Effector memory CD8-positive, alpha-beta T cell (primary cell): ENCODE results near the gene SIAH3.

ENCODE experiments used
- ATAC-seq: fragments of 150-1000 bp; cut with Tn5 transposase; replicated peaks from 2 replicates; pipeline ENCODE4 v1.10.0; 2021; ENCODE audit warnings: mild to moderate bottlenecking, moderate library complexity
- DNase-seq, 3 experiments: peaks; one replicate each; pipeline ENCODE4 v3.0.0; 2021
- H3K27ac Mint-ChIP-seq, 2 donors: one replicate each; pipeline ENCODE4 v1.8.0; 2022; ENCODE audit warnings: mild to moderate bottlenecking in 2 of 2, mixed read lengths in 2 of 2, moderate library complexity in 2 of 2
- H3K27me3 Mint-ChIP-seq, 2 donors: one replicate each; pipeline ENCODE4 v1.8.0; 2022; ENCODE audit warnings: mixed read lengths in 2 of 2
- H3K36me3 Mint-ChIP-seq: one replicate; pipeline ENCODE4 v1.8.0; 2022; ENCODE audit warnings: mild to moderate bottlenecking, moderate library complexity, mixed read lengths; ENCODE audit not compliant: insufficient read depth
- H3K4me1 Mint-ChIP-seq, 2 donors: one replicate each; pipeline ENCODE4 v1.8.0; 2022; ENCODE audit warnings: low read depth in 2 of 2, mixed read lengths in 2 of 2
- H3K4me3 Mint-ChIP-seq, 2 donors: one replicate each; pipeline ENCODE4 v1.8.0; 2022; ENCODE audit warnings: mild to moderate bottlenecking in 2 of 2, mixed read lengths in 2 of 2, moderate library complexity in 2 of 2
- H3K9me3 Mint-ChIP-seq, 2 donors: one replicate each; pipeline ENCODE4 v1.8.0; 2022; ENCODE audit warnings: mixed read lengths in 2 of 2

Gene SIAH3

GRCh38 chr13:45826731-45827130, 24.8 kb downstream of the SIAH3 start:
- Mint-ChIP-seq H3K4me1 (no peaks in the 10 kb centered on the region), H3K36me3 (no peaks in the 10 kb centered on the region), H3K27me3 (peaks cover 6 to 24% of the 10 kb centered on the region in 2 donors), H3K27ac (no peak overlapping the region), H3K9me3 (no peaks in the 10 kb centered on the region), H3K4me3 (no peak overlapping the region)
- DNase-seq (no peak), ATAC-seq (no peak)

DNA sequence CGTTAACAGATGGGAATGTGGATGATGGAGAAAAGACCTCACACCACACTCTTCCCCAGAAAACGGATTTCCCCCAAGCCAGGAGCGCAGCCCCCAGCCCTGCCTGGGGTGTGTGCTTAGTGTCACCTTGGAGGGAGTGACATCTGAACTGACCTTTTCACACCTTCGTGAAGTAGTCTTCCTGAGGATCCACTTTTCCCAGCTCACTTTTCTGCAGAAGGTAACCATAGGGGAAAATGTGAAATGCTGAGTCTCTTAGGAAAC, 26.2 kb downstream of the SIAH3 start:
- H3K4me1 Mint-ChIP-seq = no peaks in the 10 kb centered on the region
- H3K4me3 Mint-ChIP-seq = no peak overlapping the region
- H3K36me3 Mint-ChIP-seq = no peaks in the 10 kb centered on the region
- H3K27ac Mint-ChIP-seq = no peak overlapping the region
- DNase-seq (no peak), ATAC-seq (no peak)
- peaks cover 0 to 20% of the 10 kb centered on the region in 2 donors for H3K27me3 Mint-ChIP-seq
- H3K9me3 Mint-ChIP-seq = no peaks in the 10 kb centered on the region

DNA sequence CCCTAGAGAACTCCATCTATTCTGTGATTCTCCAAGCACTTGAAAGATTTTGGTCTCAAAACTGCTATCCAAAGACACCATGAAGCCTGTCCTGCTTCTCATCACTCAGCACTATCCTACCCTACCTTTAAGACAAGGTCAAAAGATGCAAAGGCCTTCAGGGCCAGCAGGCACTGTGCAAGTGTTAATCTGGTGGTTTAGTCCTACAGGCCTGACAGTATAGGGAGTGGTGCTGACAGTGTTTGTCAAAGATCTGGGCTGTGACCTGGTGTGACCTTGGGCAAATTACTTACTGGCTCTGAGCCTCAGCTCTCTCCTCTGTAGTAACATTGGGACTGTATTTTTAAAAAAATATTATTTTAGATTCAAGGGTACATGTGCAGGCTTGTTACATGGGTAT, 28.0 kb downstream of the SIAH3 start:
- Mint-ChIP-seq H3K36me3 (no peaks in the 10 kb centered on the region), H3K27ac (no peak overlapping the region), H3K4me1 (no peaks in the 10 kb centered on the region), H3K9me3 (no peaks in the 10 kb centered on the region), H3K27me3 (peaks cover 5 to 14% of the 10 kb centered on the region in 2 donors), H3K4me3 (no peak overlapping the region)
- no peak for DNase-seq
- no peak for ATAC-seq

DNA sequence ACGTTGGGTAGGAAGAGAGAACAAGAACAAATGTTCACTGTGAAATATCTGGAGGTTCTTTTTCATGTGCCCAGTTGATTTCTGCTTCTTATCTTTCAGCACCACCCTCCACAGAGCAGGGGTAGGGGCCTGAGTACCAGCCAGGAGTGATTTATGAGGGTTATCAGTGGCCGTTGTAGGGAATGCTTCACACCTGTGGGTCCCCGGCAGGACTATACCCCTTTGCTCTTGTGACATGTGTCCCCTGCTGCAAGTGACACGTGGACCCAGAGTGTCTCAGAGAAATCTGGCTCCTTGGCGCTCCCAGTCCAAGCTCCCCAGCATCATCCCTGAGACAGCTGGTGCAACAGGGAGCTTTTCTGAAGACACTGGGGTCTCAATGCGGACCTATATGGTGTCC, 29.7 kb downstream of the SIAH3 start:
- Mint-ChIP-seq H3K4me1 (no peaks in the 10 kb centered on the region), H3K4me3 (no peak overlapping the region), H3K27me3 (peaks cover 5 to 14% of the 10 kb centered on the region in 2 donors), H3K27ac (no peak overlapping the region), H3K36me3 (no peaks in the 10 kb centered on the region), H3K9me3 (no peaks in the 10 kb centered on the region)
- ATAC-seq = no peak
- no peak for DNase-seq

DNA sequence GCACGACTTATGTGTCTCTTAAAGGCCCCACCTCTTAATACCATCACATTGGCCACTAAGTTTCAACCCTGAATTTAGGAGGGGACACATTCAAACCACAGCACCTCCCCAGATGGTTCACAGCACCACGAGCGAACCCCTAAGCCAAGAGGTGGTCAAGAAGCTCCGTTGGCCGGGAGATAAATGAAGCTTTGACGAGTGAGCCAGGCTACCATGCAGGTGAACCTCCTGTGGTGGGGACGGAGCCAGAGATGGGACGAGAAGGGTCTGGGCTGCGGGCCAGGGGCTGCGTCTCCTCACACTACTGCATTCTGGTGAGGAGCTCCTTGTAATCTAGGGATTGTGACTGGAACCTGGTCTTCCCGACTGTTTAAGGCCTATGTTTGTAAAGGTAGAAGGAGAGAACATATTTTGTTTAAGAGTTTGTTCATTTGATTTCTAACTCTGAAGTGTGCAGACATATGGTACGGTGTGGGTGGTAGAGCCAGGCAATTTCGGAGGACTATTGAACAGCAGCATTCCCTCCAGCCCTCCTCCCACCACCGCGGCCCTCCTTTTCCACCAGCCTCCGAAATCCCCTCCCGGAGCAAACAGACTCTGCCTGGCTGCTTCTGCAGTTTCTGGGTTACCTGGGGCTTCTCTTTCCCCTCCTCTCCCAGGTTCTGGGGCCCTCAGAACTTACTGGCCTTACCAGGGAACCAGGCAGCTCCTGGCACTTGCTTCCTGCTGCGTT, 31.3 kb downstream of the SIAH3 start:
- ATAC-seq = no peak
- Mint-ChIP-seq H3K4me1 (no peaks in the 10 kb centered on the region), H3K4me3 (no peak overlapping the region), H3K27me3 (peaks cover 5 to 14% of the 10 kb centered on the region in 2 donors), H3K36me3 (no peaks in the 10 kb centered on the region), H3K9me3 (no peaks in the 10 kb centered on the region), H3K27ac (no peak overlapping the region)
- no peak for DNase-seq

- DNase-seq (no peak), ATAC-seq (no peak)
- no peaks in the 10 kb centered on the region for H3K9me3 Mint-ChIP-seq
- no peaks in the 10 kb centered on the region for H3K36me3 Mint-ChIP-seq
- peaks cover 10 to 14% of the 10 kb centered on the region in 2 donors for H3K27me3 Mint-ChIP-seq
- H3K4me3 Mint-ChIP-seq = no peak overlapping the region
- no peaks in the 10 kb centered on the region for H3K4me1 Mint-ChIP-seq
- H3K27ac Mint-ChIP-seq = no peak overlapping the region
Observed at GRCh38 chr13:45817833-45818232, 33.7 kb downstream of the SIAH3 start.

DNA sequence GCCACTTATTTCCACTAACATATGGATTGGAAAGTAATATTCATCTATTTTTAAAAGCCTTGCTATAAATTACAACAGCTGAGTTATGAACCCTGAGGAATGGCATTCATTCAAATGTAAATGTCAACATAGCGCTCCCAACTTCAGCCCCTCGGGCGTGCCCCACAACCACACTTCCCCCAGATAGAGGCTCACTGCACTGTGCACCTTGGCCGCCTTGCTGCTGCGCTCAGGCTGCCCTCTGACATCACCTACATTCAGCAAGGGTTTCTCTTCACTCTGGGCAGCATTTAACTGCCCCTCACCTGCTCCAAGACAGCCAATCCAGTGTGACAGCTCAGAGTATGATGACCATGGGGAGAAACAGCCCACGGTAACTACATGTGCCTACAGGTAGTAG, 35.1 kb downstream of the SIAH3 start:
- ATAC-seq (no peak), DNase-seq (no peak)
- H3K27ac Mint-ChIP-seq = no peak overlapping the region
- H3K36me3 Mint-ChIP-seq = no peaks in the 10 kb centered on the region
- H3K27me3 Mint-ChIP-seq = peaks cover 10 to 14% of the 10 kb centered on the region in 2 donors
- no peaks in the 10 kb centered on the region for H3K4me1 Mint-ChIP-seq
- no peak overlapping the region for H3K4me3 Mint-ChIP-seq
- H3K9me3 Mint-ChIP-seq = no peaks in the 10 kb centered on the region

GRCh38 chr13:45812695-45813372, 38.7 kb downstream of the SIAH3 start:
- H3K9me3 Mint-ChIP-seq = no peaks in the 10 kb centered on the region
- ATAC-seq (no peak), DNase-seq (no peak)
- H3K27me3 Mint-ChIP-seq = peaks cover 0 to 6% of the 10 kb centered on the region in 2 donors
- H3K27ac Mint-ChIP-seq = no peak overlapping the region
- H3K36me3 Mint-ChIP-seq = no peaks in the 10 kb centered on the region
- no peak overlapping the region for H3K4me3 Mint-ChIP-seq
- peaks cover 0 to 3% of the 10 kb centered on the region in 2 donors for H3K4me1 Mint-ChIP-seq

DNA sequence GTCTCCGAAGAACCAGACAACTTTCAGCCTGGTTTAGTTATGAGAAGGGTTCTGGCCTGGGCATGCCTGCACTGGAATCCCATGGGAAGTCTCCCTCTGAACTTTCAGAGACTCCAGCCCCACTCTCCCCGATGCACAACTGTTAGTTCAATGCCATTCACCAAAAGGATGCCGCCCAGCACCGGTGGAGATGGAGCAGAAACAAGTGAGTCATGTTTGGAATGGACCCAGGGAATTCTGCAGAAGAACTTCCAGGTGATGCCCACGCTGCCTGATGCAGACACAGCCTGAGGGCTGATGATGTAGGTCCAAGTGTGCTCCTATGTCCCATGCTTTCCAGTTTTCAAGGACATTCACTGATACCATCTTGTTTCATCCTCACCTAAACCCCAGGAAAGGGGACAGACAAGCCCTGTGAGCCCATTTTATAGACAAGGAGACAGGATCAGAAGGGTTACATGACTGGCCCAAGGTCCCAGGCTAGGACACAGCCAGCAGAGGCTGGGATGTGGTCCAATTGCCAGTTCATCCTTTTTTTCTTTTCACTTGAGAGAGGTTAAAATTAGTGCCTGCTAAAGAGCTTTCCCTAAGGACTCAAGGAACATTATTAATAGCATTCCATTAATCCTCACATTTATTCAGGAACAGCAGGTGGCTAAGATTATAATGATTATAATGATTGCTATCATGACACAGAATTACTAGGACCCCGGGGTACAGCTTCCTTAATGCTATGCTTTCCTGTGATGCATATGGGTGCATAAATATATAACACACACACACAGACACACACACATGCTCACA, 39.5 kb downstream of the SIAH3 start:
- H3K9me3 Mint-ChIP-seq = no peaks in the 10 kb centered on the region
- H3K4me1 Mint-ChIP-seq = peaks cover 0 to 3% of the 10 kb centered on the region in 2 donors
- no peak overlapping the region for H3K27ac Mint-ChIP-seq
- DNase-seq (no peak), ATAC-seq (no peak)
- no peaks in the 10 kb centered on the region for H3K36me3 Mint-ChIP-seq
- H3K27me3 Mint-ChIP-seq = peaks cover 0 to 6% of the 10 kb centered on the region in 2 donors
- H3K4me3 Mint-ChIP-seq = no peak overlapping the region

DNA sequence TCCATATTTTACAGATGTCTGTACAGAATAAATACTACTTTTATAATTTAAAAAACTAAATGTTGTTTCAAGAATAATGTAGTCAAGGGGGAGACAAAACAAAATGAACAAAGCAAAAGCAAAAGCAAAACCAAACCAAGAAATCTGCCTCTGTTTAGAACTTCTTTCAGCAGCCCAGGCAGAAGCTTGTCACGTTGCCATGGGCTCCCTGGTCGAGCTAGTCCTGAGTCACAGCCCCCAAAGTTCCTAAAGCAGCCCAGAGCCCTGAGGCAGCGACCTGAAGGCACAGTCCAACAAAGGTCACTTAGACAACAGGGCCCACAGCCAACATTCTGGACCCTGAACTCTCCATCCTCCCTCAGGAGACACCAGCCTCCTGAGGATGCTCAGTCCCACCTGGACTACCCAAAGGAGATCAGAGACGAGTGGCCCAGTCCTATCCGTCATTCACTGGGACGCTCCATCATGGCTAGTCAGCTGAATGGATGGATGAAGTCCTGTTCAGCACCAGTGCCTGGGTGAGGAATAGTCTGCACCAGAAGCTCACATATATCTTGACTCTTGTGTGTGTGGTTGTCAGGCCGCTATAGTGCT, 41.7 kb downstream of the SIAH3 start:
- ATAC-seq (no peak), DNase-seq (no peak)
- Mint-ChIP-seq H3K4me3 (no peak overlapping the region), H3K36me3 (no peaks in the 10 kb centered on the region), H3K9me3 (no peaks in the 10 kb centered on the region), H3K4me1 (peaks cover 0 to 3% of the 10 kb centered on the region in 2 donors), H3K27me3 (peaks cover 0 to 6% of the 10 kb centered on the region in 2 donors), H3K27ac (peak overlapping the region in 1 of 2 donors; percentile 32)

DNA sequence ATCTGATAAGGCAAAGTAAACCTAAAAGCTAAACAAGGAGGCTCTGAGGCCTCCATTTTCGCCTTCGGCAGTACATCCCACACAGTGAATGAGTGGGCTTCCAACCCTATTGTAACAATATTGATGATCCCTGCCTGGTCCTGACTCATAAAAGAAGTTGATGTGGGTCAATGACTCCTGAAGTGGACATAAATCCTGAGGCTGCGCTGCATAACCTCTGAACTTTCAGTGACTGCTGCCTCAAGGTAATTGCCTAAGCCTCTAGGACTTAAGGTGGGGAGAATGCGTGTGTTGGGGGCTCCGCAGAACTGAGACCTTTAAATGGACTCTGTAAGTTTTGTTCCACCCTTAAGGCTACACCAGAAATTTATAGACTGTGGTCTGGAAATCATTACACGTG, 42.6 kb downstream of the SIAH3 start:
- ATAC-seq = no peak
- peaks cover 0 to 6% of the 10 kb centered on the region in 2 donors for H3K27me3 Mint-ChIP-seq
- no peaks in the 10 kb centered on the region for H3K9me3 Mint-ChIP-seq
- no peak overlapping the region for H3K4me3 Mint-ChIP-seq
- no peak overlapping the region for H3K27ac Mint-ChIP-seq
- peaks cover 0 to 3% of the 10 kb centered on the region in 2 donors for H3K4me1 Mint-ChIP-seq
- no peak for DNase-seq
- no peaks in the 10 kb centered on the region for H3K36me3 Mint-ChIP-seq

- H3K9me3 Mint-ChIP-seq = no peaks in the 10 kb centered on the region
- peaks cover 0 to 3% of the 10 kb centered on the region in 2 donors for H3K4me1 Mint-ChIP-seq
- ATAC-seq (peak; percentile 27), DNase-seq (peak in 1 of 3 experiments; percentile 16)
- H3K27ac Mint-ChIP-seq = no peak overlapping the region
- no peak overlapping the region for H3K4me3 Mint-ChIP-seq
- no peaks in the 10 kb centered on the region for H3K36me3 Mint-ChIP-seq
- H3K27me3 Mint-ChIP-seq = peaks cover 0 to 6% of the 10 kb centered on the region in 2 donors
Observed at GRCh38 chr13:45807520-45808099, 43.9 kb downstream of the SIAH3 start.

- DNase-seq (no peak), ATAC-seq (no peak)
- Mint-ChIP-seq H3K4me1 (no peaks in the 10 kb centered on the region), H3K4me3 (no peak overlapping the region), H3K36me3 (peaks cover 3% of the 10 kb centered on the region), H3K27me3 (peaks cover 13 to 46% of the 10 kb centered on the region in 2 donors), H3K27ac (no peak overlapping the region), H3K9me3 (no peaks in the 10 kb centered on the region)
Observed at GRCh38 chr13:45800485-45800884, 51.1 kb downstream of the SIAH3 start.
